BE2C (cell line): Measurements from ENCODE around the gene SQSTM1.
"Not testable (repeated sequence)": the region's sequence is repeated elsewhere in the genome, so short reads cannot be mapped to it uniquely, and the experiment has no call there.

Experiments used
- DNase-seq: peaks from one replicate; pipeline ENCODE4 v3.0.0-alpha.2; 2020
- H3K27me3 ChIP-seq: fragments of 250-450 bp; sonication (Bioruptor Pico); 2 replicates; pipeline ENCODE4 v1.5.1; 2020; ENCODE audit warnings: mild to moderate bottlenecking
- H3K36me3 ChIP-seq: fragments of 250-450 bp; sonication (Bioruptor Pico); 2 replicates; pipeline ENCODE4 v1.5.1; 2020; ENCODE audit warnings: mild to moderate bottlenecking
- H3K4me1 ChIP-seq: fragments of 250-450 bp; sonication (Bioruptor Pico); 2 replicates; pipeline ENCODE4 v1.5.1; 2020
- H3K4me3 ChIP-seq: 2 replicates; pipeline ENCODE4 v1.5.1; 2011; ENCODE audit warnings: low read depth, low read length
- H3K9me3 ChIP-seq: fragments of 250-450 bp; sonication (Bioruptor Pico); 2 replicates; pipeline ENCODE4 v1.5.1; 2020
- TF ChIP-seq, protein P1 (sequence below): IDR thresholded peaks from 2 replicates; pipeline ENCODE4 v1.5.1; 2012; ENCODE audit warnings: mild to moderate bottlenecking, low read depth, low read length

The SQSTM1 gene

DNA sequence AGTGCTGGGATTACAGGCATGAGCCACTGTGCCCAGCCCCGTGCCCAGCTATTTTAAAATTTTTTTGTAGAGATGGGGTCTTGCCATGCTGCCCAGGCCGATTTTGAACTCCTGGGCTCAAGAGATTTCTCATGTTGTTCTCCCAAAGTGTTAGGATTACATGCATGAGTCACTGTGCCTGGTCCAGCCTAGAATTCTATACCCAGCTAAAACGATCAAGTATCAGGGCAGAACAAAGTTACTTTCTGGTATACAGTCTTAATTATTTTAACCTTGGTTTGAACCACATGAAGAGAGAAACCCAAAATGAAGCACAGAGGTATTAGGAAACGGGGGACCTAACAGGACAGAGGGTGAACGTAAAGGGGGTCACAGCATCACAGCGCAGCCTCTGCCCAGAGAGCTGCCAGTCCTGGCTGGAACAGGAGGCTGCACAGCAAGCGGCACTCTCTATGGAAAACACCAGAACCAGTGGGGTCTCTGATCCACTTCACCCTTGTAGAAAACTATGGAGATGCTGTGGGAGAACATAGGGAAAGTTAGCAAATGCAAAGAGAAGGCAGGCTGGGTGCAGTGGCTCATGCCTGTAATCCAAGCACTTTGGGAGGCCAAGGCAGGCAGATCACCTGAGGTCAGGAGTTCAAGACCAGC is 10.2 kb downstream of the SQSTM1 start:
- Histone ChIP-seq H3K4me1 (no peaks in the 10 kb centered on the region), H3K36me3 (peaks cover 70% of the 10 kb centered on the region), H3K27me3 (no peaks in the 10 kb centered on the region), H3K4me3 (no peak overlapping the region), H3K9me3 (no peaks in the 10 kb centered on the region)
- TF ChIP-seq, protein P1, sequence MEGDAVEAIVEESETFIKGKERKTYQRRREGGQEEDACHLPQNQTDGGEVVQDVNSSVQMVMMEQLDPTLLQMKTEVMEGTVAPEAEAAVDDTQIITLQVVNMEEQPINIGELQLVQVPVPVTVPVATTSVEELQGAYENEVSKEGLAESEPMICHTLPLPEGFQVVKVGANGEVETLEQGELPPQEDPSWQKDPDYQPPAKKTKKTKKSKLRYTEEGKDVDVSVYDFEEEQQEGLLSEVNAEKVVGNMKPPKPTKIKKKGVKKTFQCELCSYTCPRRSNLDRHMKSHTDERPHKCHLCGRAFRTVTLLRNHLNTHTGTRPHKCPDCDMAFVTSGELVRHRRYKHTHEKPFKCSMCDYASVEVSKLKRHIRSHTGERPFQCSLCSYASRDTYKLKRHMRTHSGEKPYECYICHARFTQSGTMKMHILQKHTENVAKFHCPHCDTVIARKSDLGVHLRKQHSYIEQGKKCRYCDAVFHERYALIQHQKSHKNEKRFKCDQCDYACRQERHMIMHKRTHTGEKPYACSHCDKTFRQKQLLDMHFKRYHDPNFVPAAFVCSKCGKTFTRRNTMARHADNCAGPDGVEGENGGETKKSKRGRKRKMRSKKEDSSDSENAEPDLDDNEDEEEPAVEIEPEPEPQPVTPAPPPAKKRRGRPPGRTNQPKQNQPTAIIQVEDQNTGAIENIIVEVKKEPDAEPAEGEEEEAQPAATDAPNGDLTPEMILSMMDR: no peak
- DNase-seq: no peak

DNA sequence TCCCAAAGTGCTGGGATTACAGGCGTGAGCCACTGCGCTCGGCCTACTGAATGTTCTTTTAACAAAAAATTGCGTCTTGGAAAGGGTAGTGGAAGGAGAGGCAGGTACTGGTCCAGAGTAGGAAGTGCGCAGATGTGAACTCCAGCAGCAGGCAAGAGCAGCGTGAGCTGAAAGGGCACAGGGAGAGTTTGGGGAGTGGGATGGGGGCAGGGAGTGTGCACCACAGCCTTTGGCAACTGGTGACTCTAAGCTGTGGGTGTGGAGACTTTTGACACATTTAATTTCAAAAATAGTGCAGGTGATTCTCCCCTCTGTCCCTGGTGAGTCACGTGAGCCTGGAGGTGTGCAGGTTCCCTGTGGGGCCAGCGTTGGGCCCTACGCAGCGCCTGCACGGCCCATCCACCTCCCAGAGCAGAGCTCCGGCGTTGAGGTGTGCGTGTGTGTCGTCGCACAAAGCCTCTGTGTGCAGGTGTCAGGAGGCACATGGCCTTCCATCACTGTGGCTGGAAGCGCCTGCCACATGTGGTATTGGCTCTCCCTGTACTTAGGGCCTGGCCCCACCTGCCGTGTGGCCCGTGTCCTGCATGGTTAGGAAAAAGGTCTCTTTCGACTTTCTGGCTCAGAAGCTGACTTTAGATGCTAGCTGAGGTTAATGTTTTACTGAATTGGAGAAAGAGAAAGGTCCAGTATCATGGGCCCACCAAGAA is 11.5 kb downstream of the SQSTM1 start:
- peaks cover 70% of the 10 kb centered on the region for H3K36me3 ChIP-seq
- H3K9me3 ChIP-seq: no peaks in the 10 kb centered on the region
- TF ChIP-seq, protein P1: no peak
- no peaks in the 10 kb centered on the region for H3K4me1 ChIP-seq
- no peak for DNase-seq
- H3K4me3 ChIP-seq: no peak overlapping the region
- H3K27me3 ChIP-seq: no peaks in the 10 kb centered on the region

DNA sequence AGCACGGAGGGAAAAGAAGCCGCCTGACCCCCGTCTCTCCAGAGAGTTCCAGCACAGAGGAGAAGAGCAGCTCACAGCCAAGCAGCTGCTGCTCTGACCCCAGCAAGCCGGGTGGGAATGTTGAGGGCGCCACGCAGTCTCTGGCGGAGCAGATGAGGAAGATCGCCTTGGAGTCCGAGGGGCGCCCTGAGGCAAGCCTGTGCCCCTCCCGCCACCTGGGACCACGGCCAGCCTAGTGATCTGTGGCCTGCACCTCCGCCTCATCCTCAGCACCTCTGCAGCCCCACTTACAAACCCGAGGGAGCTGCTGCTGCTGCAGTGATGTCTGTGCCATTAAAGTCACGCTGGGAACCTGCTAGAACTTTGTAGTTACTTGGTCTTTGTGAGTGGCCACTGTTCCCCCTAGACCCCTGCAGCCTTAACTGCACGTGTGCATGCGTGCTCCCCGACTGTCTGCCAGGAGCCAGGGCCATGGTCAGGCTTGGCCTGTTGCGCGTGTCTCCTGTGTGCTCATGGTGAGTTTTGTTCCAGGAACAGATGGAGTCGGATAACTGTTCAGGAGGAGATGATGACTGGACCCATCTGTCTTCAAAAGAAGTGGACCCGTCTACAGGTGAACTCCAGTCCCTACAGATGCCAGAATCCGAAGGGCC is 12.5 kb downstream of the SQSTM1 start:
- no peak for DNase-seq
- H3K4me1 ChIP-seq: no peaks in the 10 kb centered on the region
- H3K4me3 ChIP-seq: no peak overlapping the region
- peaks cover 70% of the 10 kb centered on the region for H3K36me3 ChIP-seq
- H3K27me3 ChIP-seq: no peaks in the 10 kb centered on the region
- H3K9me3 ChIP-seq: no peaks in the 10 kb centered on the region
- TF ChIP-seq, protein P1: no peak

DNA sequence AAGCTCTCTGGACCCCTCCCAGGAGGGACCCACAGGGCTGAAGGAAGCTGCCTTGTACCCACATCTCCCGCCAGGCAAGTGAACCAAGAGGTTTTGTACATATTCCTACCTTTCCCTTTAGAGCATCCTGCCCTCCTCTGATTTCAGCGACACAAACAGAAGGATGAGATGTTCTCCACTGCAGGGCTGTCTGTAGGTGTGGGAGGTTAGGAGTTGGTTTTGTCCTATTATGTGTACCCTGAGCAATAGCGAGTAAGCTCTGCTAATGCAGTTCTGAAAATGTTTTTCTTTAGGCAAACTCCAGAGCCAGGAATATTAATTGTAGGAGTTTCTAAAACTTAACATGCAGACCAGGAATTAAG is 13.0 kb downstream of the SQSTM1 start:
- peaks cover 68% of the 10 kb centered on the region for H3K36me3 ChIP-seq

DNA sequence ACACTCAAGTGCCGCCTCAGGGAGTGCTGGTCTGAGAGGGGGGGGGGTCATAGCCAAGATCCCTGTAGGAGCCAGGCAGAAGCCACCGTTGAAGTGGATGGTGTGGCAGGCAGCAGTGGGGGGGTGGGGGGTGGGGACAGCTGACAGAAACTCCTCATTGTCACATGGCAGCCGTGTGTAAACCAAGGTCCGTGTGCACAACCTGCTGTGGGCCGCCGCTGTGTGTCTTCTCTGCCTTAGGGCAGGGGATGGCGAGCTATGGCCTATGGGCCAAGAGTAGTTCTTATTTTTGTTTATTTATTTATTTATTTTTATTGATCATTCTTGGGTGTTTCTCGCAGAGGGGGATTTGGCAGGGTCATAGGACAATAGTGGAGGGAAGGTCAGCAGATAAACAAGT is 13.4 kb downstream of the SQSTM1 start:
- Histone ChIP-seq H3K4me3 (no peak overlapping the region), H3K27me3 (no peaks in the 10 kb centered on the region), H3K36me3 (peaks cover 65% of the 10 kb centered on the region), H3K9me3 (no peaks in the 10 kb centered on the region), H3K4me1 (no peaks in the 10 kb centered on the region)
- TF ChIP-seq, protein P1: no peak
- no peak for DNase-seq

More for the DNA sequence above, 13.0 kb downstream of the SQSTM1 start:
- H3K27me3 ChIP-seq: no peaks in the 10 kb centered on the region
- no peak for DNase-seq
- H3K9me3 ChIP-seq: no peaks in the 10 kb centered on the region
- no peak overlapping the region for H3K4me3 ChIP-seq
- H3K4me1 ChIP-seq: no peaks in the 10 kb centered on the region
- TF ChIP-seq, protein P1: no peak

DNA sequence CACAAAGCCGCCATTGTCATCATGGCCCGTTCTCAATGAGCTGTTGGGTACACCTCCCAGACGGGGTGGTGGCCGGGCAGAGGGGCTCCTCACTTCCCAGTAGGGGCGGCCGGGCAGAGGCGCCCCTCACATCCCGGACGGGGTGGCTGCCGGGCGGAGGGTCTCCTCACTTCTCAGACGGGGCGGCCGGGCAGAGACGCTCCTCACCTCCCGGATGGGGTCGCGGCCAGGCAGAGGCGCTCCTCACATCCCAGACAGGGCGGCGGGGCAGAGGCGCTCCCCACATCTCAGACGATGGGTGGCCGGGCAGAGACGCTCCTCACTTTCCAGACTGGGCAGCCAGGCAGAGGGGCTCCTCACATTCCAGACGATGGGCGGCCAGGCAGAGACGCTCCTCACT is 14.2 kb downstream of the SQSTM1 start:
- not testable (repeated sequence) for H3K27me3 ChIP-seq, H3K4me3 ChIP-seq, H3K4me1 ChIP-seq, DNase-seq, H3K9me3 ChIP-seq
- H3K36me3 ChIP-seq: peaks cover 61% of the 10 kb centered on the region
